Bronchus fibroblast of lung (primary cell): ENCODE data around the gene TTC8. TPM values are rescaled to one million over a fixed set of nuclear protein-coding genes. Genes with fewer than 3 reads are reported as not detected.

Experiments used
- total RNA-seq: library from RNA; depleted of rRNA; stranded (reverse); fragments of >200 nt; gene quantifications from 2 replicates; pipeline ENCODE4 v1.2.3, GENCODE V29; 2015

TTC8 gene
- 29.4 and 40.5 TPM in 2 replicates for total RNA-seq

GRCh38 chr14:88824314-88825077 lies at the start of gene TTC8:
TTC8 (plus strand) TSS chr14:88824651; CDS start chr14:88824708, 57 bp downstream.

GRCh38 chr14:88792473-88793258 lies 31.8 kb upstream of the TTC8 start, which contains the start of gene EML5:
EML5 (minus strand) TSS chr14:88792953; CDS start chr14:88792503, 450 bp downstream.

Other genes starting within 250 kb of the TTC8 start
- 0.89 TPM in 1 of 2 replicates, not detected in the other for gene EML5, start 31.7 kb upstream of the TTC8 start, total RNA-seq